GM11168 (cell line): ENCODE data around the gene PCGF3.

ENCODE experiments used
- in situ Hi-C: fragments of 300-500 bp; cut with MboI; formaldehyde crosslinking; loops from one replicate; pipeline ENCODE4 v1.12.0; 2022; ENCODE audit warnings: low sequenced_read_pairs; ENCODE audit not compliant: unreplicated experiment

PCGF3 gene

GRCh38 chr4:814312-814850 is 108.7 kb downstream of the PCGF3 start:
- in situ Hi-C loops, result loop anchor here (5.0 kb wide), 1 partner anchor 48 kb away; no protein-coding TSS in a partner anchor

- in situ Hi-C loops, result no loop called here
Observed at GRCh38 chr4:815464-816146, 110.0 kb downstream of the PCGF3 start.

GRCh38 chr4:818106-818921 is 112.7 kb downstream of the PCGF3 start:
- in situ Hi-C loops, result no loop called here

- in situ Hi-C loops, result no loop called here
Observed at GRCh38 chr4:819401-820229, 114.0 kb downstream of the PCGF3 start.
